WERI-Rb-1 (cell line): Measurements from ENCODE around the gene ODF4.

Source experiments
- DNase-seq: peaks from one replicate; pipeline ENCODE4 v3.0.0-alpha.2; 2020
- H3K27ac ChIP-seq: fragments of 250-450 bp; sonication (Bioruptor Pico); 2 replicates; pipeline ENCODE4 v1.5.1; 2020; ENCODE audit warnings: mild to moderate bottlenecking, moderate library complexity
- H3K27me3 ChIP-seq: fragments of 250-450 bp; sonication (Bioruptor Pico); 2 replicates; pipeline ENCODE4 v1.5.1; 2021; ENCODE audit warnings: mild to moderate bottlenecking, low read depth, moderate library complexity; ENCODE audit not compliant: insufficient read depth, severe bottlenecking
- H3K36me3 ChIP-seq: fragments of 250-450 bp; sonication (Bioruptor Pico); 2 replicates; pipeline ENCODE4 v1.5.1; 2020; ENCODE audit warnings: mild to moderate bottlenecking, moderate library complexity
- H3K4me3 ChIP-seq: 2 replicates; pipeline ENCODE4 v1.5.1; 2011; ENCODE audit warnings: low read depth, mild to moderate bottlenecking, control low read depth, low read length
- H3K9me3 ChIP-seq: fragments of 250-450 bp; sonication (Bioruptor Pico); 2 replicates; pipeline ENCODE4 v1.5.1; 2021; ENCODE audit warnings: mild to moderate bottlenecking, moderate library complexity; ENCODE audit not compliant: severe bottlenecking
- TF ChIP-seq, protein P1 (sequence below): IDR thresholded peaks from 2 replicates; pipeline ENCODE4 v1.5.1; 2011; ENCODE audit warnings: low read depth, mild to moderate bottlenecking, control low read depth, inconsistent platforms, low read length

The ODF4 gene

DNA sequence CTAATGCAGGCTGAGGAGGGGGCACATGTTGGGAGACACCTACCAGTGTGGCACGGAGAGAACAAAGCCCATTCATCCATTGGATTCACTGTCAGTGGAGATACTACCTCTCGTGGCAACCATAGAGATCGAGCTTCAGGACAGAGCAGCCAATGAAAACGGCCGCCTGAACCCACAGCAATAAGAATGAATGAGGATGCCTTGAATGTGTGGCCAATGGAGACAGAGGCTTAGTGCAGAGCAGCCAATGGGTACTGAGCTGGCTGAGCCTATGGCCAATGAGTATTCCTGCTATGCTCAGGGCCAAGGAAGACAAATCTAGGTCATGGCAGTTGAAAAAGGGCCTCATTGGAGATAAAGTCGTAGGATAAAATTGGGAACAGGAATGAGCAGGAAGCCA, 18.6 kb upstream of the ODF4 start:
- H3K27me3 ChIP-seq: no peaks in the 10 kb centered on the region
- TF ChIP-seq, protein P1, sequence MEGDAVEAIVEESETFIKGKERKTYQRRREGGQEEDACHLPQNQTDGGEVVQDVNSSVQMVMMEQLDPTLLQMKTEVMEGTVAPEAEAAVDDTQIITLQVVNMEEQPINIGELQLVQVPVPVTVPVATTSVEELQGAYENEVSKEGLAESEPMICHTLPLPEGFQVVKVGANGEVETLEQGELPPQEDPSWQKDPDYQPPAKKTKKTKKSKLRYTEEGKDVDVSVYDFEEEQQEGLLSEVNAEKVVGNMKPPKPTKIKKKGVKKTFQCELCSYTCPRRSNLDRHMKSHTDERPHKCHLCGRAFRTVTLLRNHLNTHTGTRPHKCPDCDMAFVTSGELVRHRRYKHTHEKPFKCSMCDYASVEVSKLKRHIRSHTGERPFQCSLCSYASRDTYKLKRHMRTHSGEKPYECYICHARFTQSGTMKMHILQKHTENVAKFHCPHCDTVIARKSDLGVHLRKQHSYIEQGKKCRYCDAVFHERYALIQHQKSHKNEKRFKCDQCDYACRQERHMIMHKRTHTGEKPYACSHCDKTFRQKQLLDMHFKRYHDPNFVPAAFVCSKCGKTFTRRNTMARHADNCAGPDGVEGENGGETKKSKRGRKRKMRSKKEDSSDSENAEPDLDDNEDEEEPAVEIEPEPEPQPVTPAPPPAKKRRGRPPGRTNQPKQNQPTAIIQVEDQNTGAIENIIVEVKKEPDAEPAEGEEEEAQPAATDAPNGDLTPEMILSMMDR: no peak
- no peak overlapping the region for H3K27ac ChIP-seq
- no peaks in the 10 kb centered on the region for H3K36me3 ChIP-seq
- H3K4me3 ChIP-seq: no peak overlapping the region
- DNase-seq: no peak
- H3K9me3 ChIP-seq: no peaks in the 10 kb centered on the region

GRCh38 chr17:8322061-8322460, 17.6 kb upstream of the ODF4 start:
- Histone ChIP-seq H3K4me3 (no peak overlapping the region), H3K36me3 (no peaks in the 10 kb centered on the region), H3K27ac (no peak overlapping the region), H3K27me3 (no peaks in the 10 kb centered on the region), H3K9me3 (no peaks in the 10 kb centered on the region)
- TF ChIP-seq, protein P1: no peak
- DNase-seq: no peak

- Histone ChIP-seq H3K9me3 (no peaks in the 10 kb centered on the region), H3K36me3 (no peaks in the 10 kb centered on the region), H3K4me3 (no peak overlapping the region), H3K27ac (no peak overlapping the region), H3K27me3 (no peaks in the 10 kb centered on the region)
- no peak for DNase-seq
- TF ChIP-seq, protein P1: 0 out of 2 replicates have a peak, but pooled peaks have one; percentile 10
Measured at GRCh38 chr17:8324132-8324531, 15.5 kb upstream of the ODF4 start.

DNA sequence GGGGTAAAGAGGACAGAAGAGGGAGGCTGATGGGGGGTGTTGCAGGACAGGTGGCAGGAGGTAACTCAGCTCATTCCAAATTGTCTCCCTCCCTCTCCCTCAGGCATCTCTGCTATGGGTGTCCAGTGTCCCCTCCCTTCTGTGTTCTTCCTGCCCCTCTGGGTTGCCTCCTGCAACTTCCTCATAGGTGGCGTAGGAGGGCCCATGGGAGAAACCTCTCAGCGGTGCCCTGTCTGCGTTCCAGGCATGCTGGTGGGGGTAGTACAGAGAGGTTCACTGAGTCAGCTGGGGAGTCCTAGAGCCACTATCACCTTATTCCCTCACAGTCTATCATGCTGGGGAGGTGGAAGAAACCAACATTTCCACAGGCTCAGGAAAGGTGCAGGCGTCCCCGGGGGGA, 14.7 kb upstream of the ODF4 start:
- H3K36me3 ChIP-seq: no peaks in the 10 kb centered on the region
- DNase-seq: no peak
- TF ChIP-seq, protein P1: no peak
- no peaks in the 10 kb centered on the region for H3K27me3 ChIP-seq
- H3K9me3 ChIP-seq: no peaks in the 10 kb centered on the region
- no peak overlapping the region for H3K4me3 ChIP-seq
- H3K27ac ChIP-seq: no peak overlapping the region

- TF ChIP-seq, protein P1: no peak
- Histone ChIP-seq H3K4me3 (no peak overlapping the region), H3K27ac (no peak overlapping the region), H3K36me3 (no peaks in the 10 kb centered on the region), H3K9me3 (no peaks in the 10 kb centered on the region), H3K27me3 (no peaks in the 10 kb centered on the region)
- DNase-seq: no peak
Measured at GRCh38 chr17:8326511-8327302, 12.9 kb upstream of the ODF4 start.

DNA sequence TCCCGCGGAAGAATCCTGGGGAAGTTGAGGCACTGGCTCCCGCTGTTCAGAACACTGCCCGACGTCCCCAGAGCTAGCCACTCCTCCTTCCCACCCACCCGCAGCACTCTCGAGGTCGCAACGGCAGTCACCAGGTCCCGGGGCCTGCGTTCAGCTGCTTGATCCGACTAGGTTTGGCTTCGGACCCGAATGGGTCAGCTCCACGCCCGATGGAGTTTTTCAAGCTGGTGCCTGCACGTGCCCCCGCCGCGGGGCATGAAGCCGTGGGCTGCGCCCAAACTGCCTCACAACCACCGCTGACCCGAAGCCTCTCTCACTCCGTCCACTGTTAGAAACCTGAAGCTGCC, 12.4 kb upstream of the ODF4 start:
- no peaks in the 10 kb centered on the region for H3K27me3 ChIP-seq
- H3K9me3 ChIP-seq: no peaks in the 10 kb centered on the region
- H3K4me3 ChIP-seq: no peak overlapping the region
- no peaks in the 10 kb centered on the region for H3K36me3 ChIP-seq
- TF ChIP-seq, protein P1: no peak
- DNase-seq: no peak
- no peak overlapping the region for H3K27ac ChIP-seq
